GM12891 (cell line): Measurements from ENCODE around the gene JAG1.

Experiments
- PAX5 ChIP-seq: IDR thresholded peaks from 2 replicates; pipeline ENCODE4 v1.6.1; 2011; ENCODE audit warnings: low read length, moderate library complexity, mild to moderate bottlenecking; ENCODE audit not compliant: insufficient read depth, severe bottlenecking
- POLR2A ChIP-seq: IDR thresholded peaks from 2 replicates; pipeline ENCODE4 v1.6.1; 2011; ENCODE audit warnings: low read depth, low read length, control low read depth
- POLR2AphosphoS5 ChIP-seq: IDR thresholded peaks from 2 replicates; pipeline ENCODE4 v1.6.1; 2011; ENCODE audit warnings: low read depth, low read length, control low read depth
- POU2F2 ChIP-seq: IDR thresholded peaks from 2 replicates; pipeline ENCODE4 v1.6.1; 2011; ENCODE audit warnings: low read depth, mild to moderate bottlenecking, control low read depth, low read length, moderate library complexity
- TAF1 ChIP-seq: IDR thresholded peaks from 2 replicates; pipeline ENCODE4 v1.6.1; 2011; ENCODE audit warnings: low read depth, low read length, control low read depth

DNA sequence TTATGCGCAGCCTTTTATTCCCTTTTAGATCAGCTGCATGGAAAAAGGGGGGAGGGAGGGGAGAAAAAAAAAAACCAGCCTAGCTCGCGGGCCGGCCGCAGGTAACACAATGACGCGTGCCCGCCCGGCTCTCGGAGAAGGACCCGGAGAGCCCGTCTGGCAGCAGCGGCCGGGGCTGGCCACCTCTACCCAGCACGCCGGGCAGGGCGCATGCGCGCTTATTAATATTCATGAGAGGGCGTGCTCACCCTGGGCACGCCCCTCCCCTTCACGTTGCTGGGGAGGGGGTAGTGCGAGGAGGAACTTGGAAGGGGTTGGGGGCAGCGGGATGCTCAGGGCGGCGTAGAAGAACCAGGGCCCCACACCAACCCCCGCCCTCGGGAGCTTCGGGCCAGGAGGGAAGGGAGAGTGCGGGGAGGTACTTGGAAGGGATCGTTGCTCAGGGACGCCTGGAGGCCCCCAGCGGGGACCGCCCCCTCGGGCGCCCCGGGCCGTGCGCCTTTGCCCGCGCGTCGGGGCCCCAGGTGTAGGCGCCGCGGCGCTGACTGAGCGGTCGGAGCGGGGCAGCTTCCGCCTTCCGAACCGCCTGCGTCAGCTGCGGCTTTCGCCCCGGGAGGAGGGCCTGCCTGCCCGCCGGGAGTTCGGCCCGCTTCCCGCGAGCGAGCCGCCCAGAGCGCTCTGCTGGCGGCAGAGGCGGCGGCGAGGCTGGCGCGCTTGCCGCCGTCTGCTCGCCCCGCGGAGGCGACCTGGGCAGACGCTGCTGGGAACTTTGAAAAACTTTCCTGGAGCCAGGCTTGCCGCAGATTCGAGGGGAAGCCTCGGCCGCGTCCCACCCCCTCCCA lies at the start of gene JAG1:
- TF ChIP-seq TAF1 (no peak; the same call in 1 of the 2 replicates), POLR2AphosphoS5 (peak; percentile 27; the same call in 1 of the 2 replicates), POLR2A (no peak; the same call in 1 of the 2 replicates), PAX5 (no peak), POU2F2 (peak; percentile 97)
